Activated CD4-positive, alpha-beta T cell treated with anti-CD3 and anti-CD28 coated beads, Interleukin-2, Interleukin-4, amounts not matched to agents 100 ng/mL and 50 ng/mL, durations not matched to agents 16 hours and 8 hours (primary cell): Measurements from ENCODE around the gene GTF2A1.
"Not testable (repeated sequence)": the region's sequence is repeated elsewhere in the genome, so short reads cannot be mapped to it uniquely, and the experiment has no call there.

ENCODE experiments used
- DNase-seq: peaks from one replicate; pipeline ENCODE4 v3.0.0-alpha.2; 2020; ENCODE audit warnings: low spot score

Gene GTF2A1

GRCh38 chr14:81220830-81221578, at the start of gene GTF2A1:
TSS of gene GTF2A1 (minus strand) at chr14:81220959. CDS start at chr14:81220518, 441 bp downstream.
- DNase-seq = peak; percentile 93

DNA sequence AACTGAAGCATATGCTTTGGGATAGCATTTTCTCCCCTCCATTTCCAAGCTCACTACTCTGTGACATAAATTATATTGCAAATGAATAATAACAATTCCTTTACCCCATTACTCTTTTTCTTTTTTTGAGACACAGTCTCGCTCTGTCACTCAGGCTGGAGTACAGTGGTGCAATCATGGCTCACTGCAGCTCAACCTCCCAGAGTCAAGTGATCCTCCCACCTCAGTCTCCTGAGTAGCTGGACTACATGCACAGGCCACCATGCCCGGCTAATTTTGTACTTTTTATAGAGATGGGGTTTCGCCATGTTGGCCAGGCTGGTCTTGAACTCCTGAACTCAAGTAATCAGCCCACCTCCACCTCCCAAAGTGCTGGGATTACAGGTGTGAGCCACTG, 49.2 kb upstream of the GTF2A1 start:
- DNase-seq = no peak

DNA sequence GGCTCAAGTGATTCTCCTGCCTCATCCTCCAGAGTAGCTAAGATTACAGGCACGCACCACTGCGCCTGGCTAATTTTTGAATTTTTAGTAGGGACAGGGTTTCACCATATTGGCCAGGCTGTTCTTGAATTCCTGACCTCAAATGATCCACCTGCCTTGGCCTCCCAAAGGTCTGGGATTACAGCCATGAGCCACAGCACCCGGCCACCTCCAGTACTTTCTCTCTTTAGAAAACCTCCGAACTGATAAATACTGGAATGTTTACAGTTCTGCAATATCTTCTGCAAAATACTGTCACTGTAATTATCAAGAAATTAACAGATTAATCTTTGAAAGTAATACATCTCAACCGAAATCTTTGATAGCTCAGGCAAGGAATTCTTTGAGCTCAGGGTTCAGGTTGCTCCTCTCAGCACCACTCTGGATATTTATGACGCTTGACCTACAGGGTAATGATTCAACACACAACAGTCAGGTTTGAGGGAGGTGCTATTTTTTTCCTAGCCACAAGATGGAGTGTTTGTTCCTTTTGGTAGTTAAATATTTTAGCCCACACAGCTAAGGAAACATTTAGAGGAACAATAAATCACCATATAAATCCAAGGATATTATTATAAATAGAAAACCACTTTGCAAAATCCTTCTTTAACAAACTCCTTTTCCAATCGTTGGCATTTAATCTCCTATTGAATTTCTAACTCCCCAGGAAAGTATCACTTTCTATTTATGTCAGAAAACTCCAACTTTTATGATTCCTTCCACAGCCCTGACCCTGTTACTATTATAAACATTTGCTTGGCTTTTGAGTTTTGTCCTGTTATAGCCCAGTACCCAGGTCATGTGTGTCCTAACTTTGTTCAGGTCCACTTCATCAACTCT, 48.6 kb upstream of the GTF2A1 start:
- DNase-seq = peak; percentile 58

- peak; percentile 8 for DNase-seq
These were observed 47.3 kb upstream of the GTF2A1 start for GRCh38 chr14:81268016-81268416.

GRCh38 chr14:81265636-81266169, 44.9 kb upstream of the GTF2A1 start:
- no peak for DNase-seq

DNA sequence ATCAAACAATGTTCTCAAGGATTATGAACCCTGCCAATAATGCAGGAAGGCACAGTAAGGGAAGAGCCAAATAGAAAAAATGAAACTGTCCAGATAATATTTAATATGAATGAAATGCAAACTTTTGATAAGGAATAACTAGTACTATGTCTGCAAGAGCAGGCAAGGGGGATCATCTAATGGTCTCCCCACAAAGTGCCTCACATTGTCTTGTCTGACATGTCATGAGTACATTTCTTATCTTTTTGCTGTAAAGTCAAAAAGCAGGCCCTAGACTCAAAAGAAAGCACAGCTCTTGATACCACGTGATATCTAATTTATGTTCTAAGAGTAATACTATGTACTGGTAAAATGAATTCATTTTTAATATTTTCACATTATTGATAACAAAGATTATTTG, 43.9 kb upstream of the GTF2A1 start:
- DNase-seq = no peak

DNA sequence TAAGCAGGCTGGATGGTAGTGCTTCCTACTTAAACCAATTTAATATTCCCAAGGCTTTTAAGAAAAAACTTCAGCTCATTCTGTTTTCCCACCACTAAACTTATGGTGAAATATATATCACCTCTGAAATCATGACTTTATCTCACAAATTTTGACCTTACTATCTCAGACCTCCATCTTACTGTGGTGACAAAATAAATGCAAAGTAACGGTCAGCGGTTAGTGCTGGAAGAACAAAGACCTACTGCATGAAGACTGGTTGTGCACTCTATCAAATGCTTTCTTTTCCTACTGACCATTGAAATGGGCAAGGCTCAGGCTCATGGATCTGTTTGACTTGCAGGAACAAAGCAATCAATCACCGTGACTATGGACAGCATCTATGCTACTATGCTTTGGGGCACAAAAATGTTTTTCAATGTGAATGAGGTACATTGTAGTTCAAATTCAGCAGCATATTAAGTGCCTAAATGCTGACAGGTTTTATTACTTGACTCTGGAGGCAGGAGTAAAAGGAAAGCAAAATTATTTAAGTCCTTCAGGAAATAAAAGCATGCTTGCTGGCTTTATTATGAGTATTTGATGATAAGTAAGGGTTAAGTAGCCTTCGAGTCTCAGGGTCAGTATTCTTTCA, 43.1 kb upstream of the GTF2A1 start:
- DNase-seq = no peak

DNA sequence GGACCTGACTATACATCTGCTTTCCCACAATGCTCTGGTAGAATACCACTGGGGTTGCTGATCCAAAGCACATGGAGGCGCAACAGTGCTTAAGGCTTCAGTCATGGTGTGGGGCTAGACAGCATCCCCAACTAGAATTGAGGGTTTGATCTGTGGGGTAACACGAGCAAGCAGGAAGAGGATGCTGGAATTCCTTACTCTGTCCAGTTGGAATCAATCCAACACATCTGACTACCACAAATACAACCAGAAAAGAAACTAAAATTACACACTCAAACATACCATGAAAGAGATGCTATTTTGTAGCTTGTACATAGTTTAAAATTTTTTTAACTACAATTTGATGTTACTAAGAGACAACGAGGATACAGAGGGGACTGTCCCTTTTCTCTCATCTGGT, 40.4 kb upstream of the GTF2A1 start:
- no peak for DNase-seq

- DNase-seq = no peak
These were observed 40.0 kb upstream of the GTF2A1 start for GRCh38 chr14:81260732-81261131.

- no peak for DNase-seq
These were observed 35.7 kb upstream of the GTF2A1 start for GRCh38 chr14:81256289-81256960.

GRCh38 chr14:81252278-81252677, 31.5 kb upstream of the GTF2A1 start:
- no peak for DNase-seq

DNA sequence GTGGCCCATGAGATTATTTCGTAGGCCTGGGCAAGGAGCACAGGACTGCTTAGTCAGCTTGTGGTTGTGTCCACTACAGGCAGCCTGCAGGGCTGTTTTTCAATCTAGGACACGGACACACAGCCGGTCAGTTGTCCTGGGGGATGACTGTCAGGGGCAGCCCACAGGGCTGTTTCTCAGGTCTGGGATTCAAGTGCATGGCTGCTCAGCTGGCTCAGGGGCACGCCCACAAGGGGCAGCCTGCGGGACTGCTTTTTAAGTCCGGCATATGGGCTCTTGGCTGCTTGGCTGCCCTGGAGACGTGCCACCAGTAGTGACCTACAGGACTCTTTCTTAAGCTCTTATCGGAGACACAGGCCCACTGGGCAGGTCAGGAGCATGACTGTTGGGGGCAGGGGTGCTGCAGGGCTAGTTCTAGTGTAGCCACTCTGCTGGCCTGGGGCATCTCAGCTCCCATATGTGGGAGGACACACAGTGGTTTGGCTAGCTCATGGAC, 26.6 kb upstream of the GTF2A1 start:
- DNase-seq = no peak

GRCh38 chr14:81246461-81247270, 25.9 kb upstream of the GTF2A1 start:
- DNase-seq = peak; percentile 6

DNA sequence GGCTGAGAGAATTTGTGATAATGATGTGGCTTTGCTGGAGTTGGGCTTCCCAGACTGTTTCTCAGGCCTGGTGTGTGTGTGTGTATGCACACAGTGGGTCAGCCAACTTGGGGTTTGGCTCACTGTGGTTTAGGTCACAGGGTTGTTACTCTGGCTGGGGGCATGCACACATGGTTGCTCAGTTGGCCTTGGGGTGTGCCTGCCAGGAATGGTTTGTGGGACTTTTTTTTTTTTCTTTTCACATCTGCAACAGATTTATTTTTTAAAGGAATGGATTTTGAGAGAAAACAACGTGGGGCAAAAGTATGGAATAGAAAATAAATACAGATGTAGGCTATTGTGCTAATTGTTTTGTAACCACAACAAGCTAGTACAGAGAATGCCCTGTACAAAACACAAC, 25.0 kb upstream of the GTF2A1 start:
- no peak for DNase-seq

DNA sequence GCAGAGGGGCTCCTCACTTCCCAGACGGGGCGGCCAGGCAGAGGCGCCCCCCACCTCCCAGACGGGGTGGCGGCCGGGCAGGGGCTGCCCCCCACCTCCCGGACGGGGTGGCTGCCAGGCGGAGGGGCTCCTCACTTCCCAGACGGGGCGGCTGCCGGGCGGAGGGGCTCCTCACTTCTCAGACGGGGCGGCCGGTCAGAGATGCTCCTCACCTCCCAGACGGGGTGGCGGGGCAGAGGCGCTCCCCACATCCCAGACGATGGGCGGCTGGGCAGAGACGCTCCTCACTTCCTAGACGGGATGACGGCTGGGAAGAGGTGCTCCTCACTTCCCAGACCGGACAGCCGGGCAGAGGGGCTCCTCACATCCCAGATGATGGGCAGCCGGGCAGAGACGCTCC, 23.7 kb upstream of the GTF2A1 start:
- DNase-seq = not testable (repeated sequence)

- DNase-seq = no peak
These were observed 22.7 kb upstream of the GTF2A1 start for GRCh38 chr14:81243499-81243898.

GRCh38 chr14:81236849-81237248, 16.1 kb upstream of the GTF2A1 start:
- not testable (repeated sequence) for DNase-seq

DNA sequence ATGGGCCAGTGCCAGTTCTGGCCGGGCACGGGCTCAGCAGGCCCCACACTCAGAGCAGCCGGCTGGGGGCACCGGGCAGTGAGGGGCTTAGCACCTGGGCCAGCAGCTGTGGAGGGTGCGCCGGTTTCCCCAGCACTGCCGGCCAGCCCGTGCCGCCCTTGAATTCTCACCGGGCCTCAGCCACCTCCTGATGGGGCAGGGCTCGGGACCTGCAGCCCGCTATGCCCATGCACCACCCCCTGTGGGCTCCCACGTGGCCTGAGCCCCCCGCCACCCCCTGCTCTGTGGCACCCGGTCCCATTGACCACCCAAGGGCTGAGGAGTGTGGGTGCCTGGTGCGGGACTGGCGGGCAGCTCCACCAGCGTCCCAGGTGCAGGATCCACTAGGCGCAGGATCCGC, 15.4 kb upstream of the GTF2A1 start:
- DNase-seq = no peak

GRCh38 chr14:81235096-81235495, 14.3 kb upstream of the GTF2A1 start:
- no peak for DNase-seq

GRCh38 chr14:81234278-81234677, 13.5 kb upstream of the GTF2A1 start:
- no peak for DNase-seq

- DNase-seq = no peak
These were observed 12.9 kb upstream of the GTF2A1 start for GRCh38 chr14:81233615-81234014.
